Ascending aorta (tissue), 2 donors: ENCODE results near the gene SNCG. TPM values are rescaled to one million over a fixed set of nuclear protein-coding genes. Genes with fewer than 3 reads are reported as not detected.
A peak's percentile ranks its signal among the peaks of the same experiment; 100 is the strongest.

ENCODE experiments used
- DNase-seq, 2 donors: peaks; one replicate each; pipeline ENCODE4 v3.0.0-alpha.2; 2019; ENCODE audit warnings: low spot score in 2 of 2
- H3K27ac ChIP-seq, 2 donors: fragments of 200-600 bp; sonication (generic); one replicate each; pipeline ENCODE4 v1.5.1; 2016 to 2017; ENCODE audit warnings: mild to moderate bottlenecking in 1 of 2
- H3K27me3 ChIP-seq: fragments of 200-600 bp; sonication (generic); one replicate; pipeline ENCODE4 v1.5.1; 2017
- H3K36me3 ChIP-seq, 2 donors: fragments of 200-600 bp; sonication (generic); one replicate each; pipeline ENCODE4 v1.5.1; 2016
- H3K4me1 ChIP-seq, 2 donors: fragments of 200-600 bp; sonication (generic); one replicate each; pipeline ENCODE4 v1.5.1; 2016 to 2017; ENCODE audit warnings: mild to moderate bottlenecking in 1 of 2
- H3K4me3 ChIP-seq, 2 donors: fragments of 200-600 bp; sonication (generic); one replicate each; pipeline ENCODE4 v1.5.1; 2016 to 2017; ENCODE audit warnings: mild to moderate bottlenecking in 1 of 2
- H3K9me3 ChIP-seq, 2 donors: fragments of 200-600 bp; sonication (generic); one replicate each; pipeline ENCODE4 v1.5.1; 2016
- intact Hi-C: fragments of 100-400 bp; cut with DNase I; formaldehyde crosslinking; loops from one replicate; pipeline ENCODE4 v1.15.1; 2023
- total RNA-seq: library from RNA; depleted of rRNA; stranded (reverse); fragments of >200 nt; gene quantifications from one replicate; pipeline ENCODE4 v1.1.0, GENCODE V29; 2016
- TF ChIP-seq, protein P1 (sequence below), 3 experiments: fragments of 200-600 bp in 2 of 3; fragments of 450-650 bp in 1 of 3; sonication (generic) in 2 of 3; IDR thresholded peaks; one replicate each; pipeline ENCODE4 v1.5.1; 2016 to 2019; ENCODE audit warnings: antibody characterized with exemption in 3 of 3, mild to moderate bottlenecking in 1 of 3, moderate library complexity in 1 of 3

Gene SNCG
- total RNA-seq, 1 donor from 2014 or later: 250 TPM

DNA sequence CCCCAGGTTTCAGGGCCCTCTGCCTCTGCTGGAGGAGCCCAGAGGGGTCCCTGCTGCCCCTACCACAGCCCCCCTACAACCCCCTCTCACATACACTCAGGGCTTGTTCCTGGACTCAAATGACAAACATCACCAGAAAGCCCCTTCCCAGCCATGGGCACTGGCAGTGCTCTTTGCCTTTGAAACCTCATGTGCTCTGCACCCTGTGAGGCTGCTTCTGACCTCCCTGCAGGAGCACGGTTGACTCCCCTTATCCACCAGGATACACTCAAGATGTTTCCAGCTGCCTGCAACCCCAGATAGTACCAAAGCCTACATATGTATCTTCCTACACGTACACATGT lies 6.4 kb downstream of the SNCG start:
- Histone ChIP-seq H3K4me1 (peaks cover 13 to 41% of the 10 kb centered on the region in 2 donors), H3K4me3 (no peak overlapping the region), H3K27me3 (no peaks in the 10 kb centered on the region), H3K9me3 (no peaks in the 10 kb centered on the region), H3K27ac (peak overlapping the region; percentile 49 to 70), H3K36me3 (no peaks in the 10 kb centered on the region)
- TF ChIP-seq, protein P1, sequence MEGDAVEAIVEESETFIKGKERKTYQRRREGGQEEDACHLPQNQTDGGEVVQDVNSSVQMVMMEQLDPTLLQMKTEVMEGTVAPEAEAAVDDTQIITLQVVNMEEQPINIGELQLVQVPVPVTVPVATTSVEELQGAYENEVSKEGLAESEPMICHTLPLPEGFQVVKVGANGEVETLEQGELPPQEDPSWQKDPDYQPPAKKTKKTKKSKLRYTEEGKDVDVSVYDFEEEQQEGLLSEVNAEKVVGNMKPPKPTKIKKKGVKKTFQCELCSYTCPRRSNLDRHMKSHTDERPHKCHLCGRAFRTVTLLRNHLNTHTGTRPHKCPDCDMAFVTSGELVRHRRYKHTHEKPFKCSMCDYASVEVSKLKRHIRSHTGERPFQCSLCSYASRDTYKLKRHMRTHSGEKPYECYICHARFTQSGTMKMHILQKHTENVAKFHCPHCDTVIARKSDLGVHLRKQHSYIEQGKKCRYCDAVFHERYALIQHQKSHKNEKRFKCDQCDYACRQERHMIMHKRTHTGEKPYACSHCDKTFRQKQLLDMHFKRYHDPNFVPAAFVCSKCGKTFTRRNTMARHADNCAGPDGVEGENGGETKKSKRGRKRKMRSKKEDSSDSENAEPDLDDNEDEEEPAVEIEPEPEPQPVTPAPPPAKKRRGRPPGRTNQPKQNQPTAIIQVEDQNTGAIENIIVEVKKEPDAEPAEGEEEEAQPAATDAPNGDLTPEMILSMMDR (IDR thresholded peaks at IDR 0.05): no peak
- no peak for DNase-seq
- intact Hi-C loops: loop anchor here (5.0 kb wide), 2 partner anchors 208 to 273 kb away; partner anchors contain the start of gene BMPR1A

GRCh38 chr10:86965986-86966654 lies 7.7 kb downstream of the SNCG start:
- Histone ChIP-seq H3K27me3 (no peaks in the 10 kb centered on the region), H3K9me3 (no peaks in the 10 kb centered on the region), H3K4me3 (peak overlapping the region in 1 of 2 donors; percentile 79), H3K27ac (peak overlapping the region; percentile 99 to 100), H3K36me3 (no peaks in the 10 kb centered on the region), H3K4me1 (peaks cover 12 to 39% of the 10 kb centered on the region in 2 donors)
- DNase-seq: no peak
- intact Hi-C loops: loop anchor here (1.0 to 5.0 kb wide), 2 partner anchors 27 to 209 kb away; partner anchors contain the start of gene BMPR1A
- TF ChIP-seq, protein P1 (IDR thresholded peaks at IDR 0.05): no peak

DNA sequence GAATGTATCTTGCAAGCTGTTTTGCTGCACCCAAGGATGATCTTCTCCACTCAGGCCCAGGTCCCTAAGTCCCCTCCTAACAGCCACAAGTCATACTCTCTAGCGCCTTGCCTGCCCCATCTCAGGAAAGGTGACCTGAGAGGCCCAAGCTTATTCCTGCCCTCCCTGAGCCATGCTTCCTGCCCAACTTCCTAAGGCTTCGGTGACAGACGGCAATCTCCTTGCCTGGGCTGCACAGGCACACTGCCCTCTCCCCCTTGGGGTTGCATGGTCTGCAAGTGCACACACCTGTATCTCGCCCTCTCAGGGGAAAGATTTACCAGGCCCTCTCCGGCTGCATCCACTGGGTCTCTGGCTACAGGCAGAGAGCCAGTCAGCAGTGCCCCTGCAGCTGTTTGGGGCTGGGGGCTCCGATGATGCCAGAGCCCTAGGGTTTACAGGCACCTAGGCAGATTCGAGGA lies 9.1 kb downstream of the SNCG start:
- Histone ChIP-seq H3K4me3 (peak overlapping the region; percentile 68 to 79), H3K27ac (peak overlapping the region; percentile 99 to 100), H3K9me3 (no peaks in the 10 kb centered on the region), H3K27me3 (no peaks in the 10 kb centered on the region), H3K36me3 (no peaks in the 10 kb centered on the region), H3K4me1 (peaks cover 16 to 49% of the 10 kb centered on the region in 2 donors)
- TF ChIP-seq, protein P1 (IDR thresholded peaks at IDR 0.05): no peak
- peak in 1 of 2 donors; percentile 63 for DNase-seq
- intact Hi-C loops: loop anchor here (5.0 kb wide), 1 partner anchor 210 kb away; the partner anchor contains the start of gene BMPR1A

DNA sequence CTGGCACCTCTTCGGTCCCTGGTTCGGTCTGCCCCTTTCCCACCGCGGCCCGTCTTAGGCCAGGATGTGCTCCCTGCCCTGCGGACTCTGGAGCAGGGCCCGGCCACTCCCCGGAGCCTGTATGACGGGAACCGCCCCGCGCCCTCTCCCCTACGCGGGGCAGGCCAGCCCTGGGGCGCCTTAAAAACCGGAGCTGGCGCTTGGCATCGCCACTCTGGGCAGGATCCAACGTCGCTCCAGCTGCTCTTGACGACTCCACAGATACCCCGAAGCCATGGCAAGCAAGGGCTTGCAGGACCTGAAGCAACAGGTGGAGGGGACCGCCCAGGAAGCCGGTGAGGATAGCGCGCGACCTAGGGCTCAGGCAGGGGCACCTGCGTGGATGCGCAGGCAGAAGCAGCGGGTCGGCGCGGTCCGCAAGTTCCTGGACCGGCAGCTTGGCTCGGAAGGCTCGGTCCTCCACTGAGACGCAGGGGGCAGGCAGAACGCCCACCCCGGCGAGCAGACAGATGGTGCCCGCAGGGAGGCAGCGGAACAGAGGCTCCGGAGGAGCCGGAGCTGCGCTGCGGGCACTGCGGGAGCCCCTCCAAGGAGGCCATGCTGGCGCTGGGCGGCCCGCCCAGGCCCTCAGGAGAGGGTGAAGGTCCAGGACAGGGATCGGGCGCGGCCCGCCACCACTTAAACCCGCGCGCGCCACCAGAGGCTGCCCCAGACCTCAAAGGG lies 10.0 kb downstream of the SNCG start, which contains the start of gene ADIRF:
ADIRF (plus strand) TSS at position 212 of the 723 bp plus-strand sequence; CDS start at position 275, 63 bp downstream.
- H3K36me3 ChIP-seq: no peaks in the 10 kb centered on the region
- H3K27me3 ChIP-seq: no peaks in the 10 kb centered on the region
- intact Hi-C loops: loop anchor here (5.0 kb wide), 1 partner anchor 211 kb away; the partner anchor contains the start of gene BMPR1A
- TF ChIP-seq, protein P1 (IDR thresholded peaks at IDR 0.05): no peak
- peak in 1 of 2 donors; percentile 85 for DNase-seq
- peaks cover 16 to 50% of the 10 kb centered on the region in 2 donors for H3K4me1 ChIP-seq
- no peaks in the 10 kb centered on the region for H3K9me3 ChIP-seq
- H3K27ac ChIP-seq: peak within 1 kb of the TSS; percentile 99 to 100
- H3K4me3 ChIP-seq: peak within 1 kb of the TSS; percentile 68 to 79

- no peaks in the 10 kb centered on the region for H3K36me3 ChIP-seq
- peaks cover 16 to 47% of the 10 kb centered on the region in 2 donors for H3K4me1 ChIP-seq
- intact Hi-C loops: loop anchor here (5.0 kb wide), 1 partner anchor 212 kb away; the partner anchor contains the start of gene BMPR1A
- H3K4me3 ChIP-seq: peak overlapping the region; percentile 68 to 79
- H3K9me3 ChIP-seq: no peaks in the 10 kb centered on the region
- H3K27me3 ChIP-seq: no peaks in the 10 kb centered on the region
- no peak for DNase-seq
- TF ChIP-seq, protein P1 (IDR thresholded peaks at IDR 0.05): no peak
- peak overlapping the region; percentile 99 to 100 for H3K27ac ChIP-seq
These were observed 10.6 kb downstream of the SNCG start for GRCh38 chr10:86968994-86969355.
